Mesendoderm (in vitro differentiated cells): Measurements from ENCODE around the gene MED16.

ENCODE experiments used
- DNase-seq: peaks from one replicate; pipeline ENCODE4 v3.0.0; 2013
- H2AK5ac ChIP-seq: 2 replicates; pipeline ENCODE4 v1.6.1; 2013; ENCODE audit warnings: low read length, inconsistent platforms
- H2BK120ac ChIP-seq: 2 replicates; pipeline ENCODE4 v1.6.1; 2013; ENCODE audit warnings: low read depth, mild to moderate bottlenecking, low read length, moderate library complexity, mixed read lengths
- H2BK15ac ChIP-seq: replicated peaks from 2 replicates; pipeline ENCODE4 v1.6.1; 2013; ENCODE audit warnings: low read depth, mild to moderate bottlenecking, moderate library complexity
- H2BK5ac ChIP-seq: 2 replicates; pipeline ENCODE4 v1.6.1; 2013; ENCODE audit warnings: low read length, inconsistent platforms
- H3K18ac ChIP-seq: 2 replicates; pipeline ENCODE4 v1.6.1; 2013; ENCODE audit warnings: mild to moderate bottlenecking, low read length, mixed read lengths
- H3K23ac ChIP-seq: one replicate; pipeline ENCODE4 v1.6.1; 2013; ENCODE audit warnings: low read length
- H3K27ac ChIP-seq: 2 replicates; pipeline ENCODE4 v1.5.1; 2013; ENCODE audit warnings: low read depth, mild to moderate bottlenecking, inconsistent platforms, low read length, moderate library complexity
- H3K27me3 ChIP-seq: 2 replicates; pipeline ENCODE4 v1.6.1; 2013; ENCODE audit warnings: low read length, control low read depth, mild to moderate bottlenecking, inconsistent platforms; ENCODE audit not compliant: insufficient read depth, poor library complexity
- H3K36me3 ChIP-seq: 2 replicates; pipeline ENCODE4 v1.6.1; 2013; ENCODE audit warnings: low read length, inconsistent platforms; ENCODE audit not compliant: control insufficient read depth, insufficient read depth
- H3K4ac ChIP-seq: one replicate; pipeline ENCODE4 v1.6.1; 2013; ENCODE audit warnings: low read depth, mild to moderate bottlenecking, low read length, moderate library complexity
- H3K4me1 ChIP-seq: 2 replicates; pipeline ENCODE4 v1.6.1; 2013; ENCODE audit warnings: low read depth, low read length, inconsistent platforms; ENCODE audit not compliant: control insufficient read depth
- H3K4me2 ChIP-seq: 2 replicates; pipeline ENCODE4 v1.6.1; 2013; ENCODE audit warnings: low read length
- H3K4me3 ChIP-seq: 2 replicates; pipeline ENCODE4 v1.5.1; 2013; ENCODE audit warnings: mild to moderate bottlenecking, low read length
- H3K56ac ChIP-seq: one replicate; pipeline ENCODE4 v1.6.1; 2013; ENCODE audit warnings: low read length
- H3K79me1 ChIP-seq: 2 replicates; pipeline ENCODE4 v1.6.1; 2013; ENCODE audit warnings: low read length, inconsistent platforms
- H3K79me2 ChIP-seq: 2 replicates; pipeline ENCODE4 v1.6.1; 2013; ENCODE audit warnings: mild to moderate bottlenecking, low read length; ENCODE audit not compliant: control insufficient read depth, insufficient read depth
- H3K9ac ChIP-seq: 2 replicates; pipeline ENCODE4 v1.6.1; 2013; ENCODE audit warnings: low read length, inconsistent platforms
- H4K5ac ChIP-seq: one replicate; pipeline ENCODE4 v1.6.1; 2013; ENCODE audit warnings: low read length
- H4K8ac ChIP-seq: one replicate; pipeline ENCODE4 v1.6.1; 2013; ENCODE audit warnings: low read depth, mild to moderate bottlenecking, control low read depth, low read length, moderate library complexity
- WGBS: extraction: QIAGEN DNeasy Blood & Tissue Kit; methylation state at CpG from one replicate; pipeline ENCODE4 v1.1.7; 2013; ENCODE audit warnings: low lambda C conversion rate, missing lambda C conversion rate; ENCODE audit not compliant: insufficient coverage; ENCODE audit errors: extremely low coverage; 5-methylcytosine and 5-hydroxymethylcytosine counted together

MED16 gene

DNA sequence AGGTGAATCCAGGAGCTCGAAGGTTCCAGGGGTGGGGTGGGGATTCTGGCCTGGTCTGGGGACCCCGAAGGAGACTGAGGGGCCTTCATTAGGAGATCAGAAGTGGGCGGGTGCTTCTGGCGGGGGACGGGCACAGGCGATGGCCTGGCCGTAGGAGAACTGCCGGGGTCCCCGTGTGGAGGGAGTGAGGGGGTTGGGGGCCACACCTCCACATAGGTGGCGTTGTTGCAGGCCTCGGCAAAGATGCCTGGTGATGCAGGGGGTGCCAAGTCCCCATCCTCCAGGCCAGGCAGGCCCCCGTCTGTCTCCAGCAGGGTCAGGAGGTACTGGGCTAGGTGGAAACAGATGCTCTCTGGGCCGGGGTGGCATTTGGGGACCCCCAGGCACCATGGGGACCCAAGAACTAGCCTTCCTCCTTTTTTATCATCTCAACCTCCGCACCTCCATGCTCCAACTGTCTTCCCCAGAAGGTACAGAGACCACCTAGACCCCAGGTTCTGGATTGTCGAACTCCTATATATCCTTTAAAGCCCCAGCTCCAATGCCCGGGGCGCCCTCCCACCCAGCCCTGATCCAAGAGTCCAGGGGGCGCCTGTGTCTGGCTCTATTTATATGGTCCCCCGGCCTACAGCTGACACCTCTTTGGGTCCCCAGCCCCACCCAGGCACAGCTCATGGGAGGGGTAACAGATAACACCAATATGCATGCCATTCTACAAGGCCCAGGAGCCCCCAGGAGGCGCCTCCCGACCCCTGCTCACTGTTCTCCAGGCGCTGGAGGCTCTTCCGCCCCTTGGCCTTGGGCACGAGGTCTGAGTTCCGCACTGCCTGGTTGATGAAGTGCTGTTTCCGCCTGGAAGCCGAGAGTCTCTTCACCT lies 8.5 kb upstream of the MED16 start:
- no peak overlapping the region for H4K5ac ChIP-seq
- H2BK5ac ChIP-seq, result no peak overlapping the region
- no CpG with 5 or more reads among the region's 27 CpGs for WGBS

DNA sequence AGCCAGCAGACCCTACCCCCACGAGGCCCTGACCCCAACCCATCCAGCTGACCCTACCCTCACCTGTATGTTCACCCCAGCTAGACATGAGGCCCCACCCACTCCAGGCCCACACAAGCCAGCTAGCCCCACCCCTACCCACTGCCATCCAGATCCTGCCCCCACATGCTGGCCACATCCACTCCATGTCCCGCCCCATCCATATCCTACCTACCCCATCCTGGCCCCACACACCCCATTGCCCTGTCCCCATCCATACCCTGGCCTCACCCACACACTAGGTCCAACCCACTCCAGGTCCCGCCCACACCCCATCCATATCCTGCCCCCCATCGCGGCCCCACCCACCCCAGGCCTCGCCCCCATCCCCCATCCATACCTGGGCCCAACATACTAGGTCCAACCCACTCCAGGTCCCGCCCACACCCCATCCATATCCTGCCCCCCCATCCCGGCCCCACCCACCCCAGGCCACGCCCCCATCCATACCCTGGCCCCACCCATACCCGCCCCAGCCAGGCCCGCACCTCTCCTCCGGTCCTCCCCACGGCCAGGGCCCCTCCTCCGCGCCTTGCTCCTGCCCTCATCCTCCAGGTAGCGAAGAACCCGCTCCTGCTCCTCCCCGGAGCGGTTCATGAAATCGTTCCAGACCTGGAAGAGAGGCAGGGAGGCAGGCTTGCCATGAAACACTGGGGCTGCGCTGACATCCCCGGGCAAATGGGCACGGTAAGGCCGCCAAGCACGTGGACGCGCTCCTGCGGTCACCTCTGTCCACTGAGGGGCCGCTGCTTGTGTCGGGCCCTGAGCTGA lies 7.5 kb upstream of the MED16 start:
- Histone ChIP-seq H2BK15ac (no peak overlapping the region), H3K23ac (no peak overlapping the region), H3K79me1 (peaks cover 2% of the 10 kb centered on the region), H3K4ac (no peak overlapping the region), H3K79me2 (peaks cover 2% of the 10 kb centered on the region), H3K36me3 (no peaks in the 10 kb centered on the region), H3K56ac (no peak overlapping the region), H4K8ac (no peak overlapping the region), H3K27me3 (no peaks in the 10 kb centered on the region), H3K9ac (no peak overlapping the region), H2AK5ac (no peak overlapping the region), H2BK120ac (no peak overlapping the region), H3K18ac (no peak overlapping the region), H3K4me1 (no peaks in the 10 kb centered on the region), H4K5ac (no peak overlapping the region), H3K27ac (no peak overlapping the region), H3K4me2 (no peak overlapping the region), H2BK5ac (no peak overlapping the region), H3K4me3 (no peak overlapping the region)
- WGBS, result no CpG with 5 or more reads among the region's 30 CpGs
- DNase-seq, result peak; percentile 59

More for the DNA sequence above, 8.5 kb upstream of the MED16 start:
- Histone ChIP-seq H3K9ac (no peak overlapping the region), H2BK120ac (no peak overlapping the region), H3K79me2 (peaks cover 2% of the 10 kb centered on the region), H3K4me2 (no peak overlapping the region), H2BK15ac (no peak overlapping the region), H3K56ac (no peak overlapping the region), H3K4me1 (no peaks in the 10 kb centered on the region), H4K8ac (no peak overlapping the region), H3K18ac (no peak overlapping the region), H3K27me3 (no peaks in the 10 kb centered on the region), H3K27ac (no peak overlapping the region), H3K4ac (no peak overlapping the region), H3K23ac (no peak overlapping the region), H3K79me1 (peaks cover 2% of the 10 kb centered on the region), H2AK5ac (no peak overlapping the region), H3K4me3 (no peak overlapping the region), H3K36me3 (no peaks in the 10 kb centered on the region)
- DNase-seq, result no peak

DNA sequence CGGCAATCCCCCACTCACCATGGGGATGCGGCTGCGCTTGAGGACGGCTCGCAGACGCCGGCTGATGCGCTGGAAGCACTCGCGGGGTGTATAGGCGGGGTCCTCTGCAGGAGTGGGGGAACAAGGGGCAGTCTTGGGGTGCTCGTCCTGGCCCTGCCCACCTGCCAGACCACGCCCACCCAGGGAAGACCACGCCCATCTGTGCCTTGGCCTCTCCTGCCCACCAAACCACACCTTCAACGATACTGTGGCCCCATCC lies 7.0 kb upstream of the MED16 start:
- peaks cover 2% of the 10 kb centered on the region for H3K79me2 ChIP-seq
- peaks cover 2% of the 10 kb centered on the region for H3K79me1 ChIP-seq
- H2BK15ac ChIP-seq, result no peak overlapping the region
- no peaks in the 10 kb centered on the region for H3K4me1 ChIP-seq
- H2AK5ac ChIP-seq, result no peak overlapping the region
- H3K23ac ChIP-seq, result no peak overlapping the region
- H3K4me2 ChIP-seq, result no peak overlapping the region
- H3K4me3 ChIP-seq, result no peak overlapping the region
- H3K18ac ChIP-seq, result no peak overlapping the region
- WGBS, result no CpG with 5 or more reads among the region's 15 CpGs
- no peak overlapping the region for H3K4ac ChIP-seq
- H3K9ac ChIP-seq, result no peak overlapping the region
- no peak overlapping the region for H4K5ac ChIP-seq
- H3K36me3 ChIP-seq, result no peaks in the 10 kb centered on the region
- no peak overlapping the region for H2BK120ac ChIP-seq
- H3K27me3 ChIP-seq, result no peaks in the 10 kb centered on the region
- no peak overlapping the region for H3K27ac ChIP-seq
- DNase-seq, result no peak
- H2BK5ac ChIP-seq, result no peak overlapping the region
- no peak overlapping the region for H3K56ac ChIP-seq
- H4K8ac ChIP-seq, result no peak overlapping the region

DNA sequence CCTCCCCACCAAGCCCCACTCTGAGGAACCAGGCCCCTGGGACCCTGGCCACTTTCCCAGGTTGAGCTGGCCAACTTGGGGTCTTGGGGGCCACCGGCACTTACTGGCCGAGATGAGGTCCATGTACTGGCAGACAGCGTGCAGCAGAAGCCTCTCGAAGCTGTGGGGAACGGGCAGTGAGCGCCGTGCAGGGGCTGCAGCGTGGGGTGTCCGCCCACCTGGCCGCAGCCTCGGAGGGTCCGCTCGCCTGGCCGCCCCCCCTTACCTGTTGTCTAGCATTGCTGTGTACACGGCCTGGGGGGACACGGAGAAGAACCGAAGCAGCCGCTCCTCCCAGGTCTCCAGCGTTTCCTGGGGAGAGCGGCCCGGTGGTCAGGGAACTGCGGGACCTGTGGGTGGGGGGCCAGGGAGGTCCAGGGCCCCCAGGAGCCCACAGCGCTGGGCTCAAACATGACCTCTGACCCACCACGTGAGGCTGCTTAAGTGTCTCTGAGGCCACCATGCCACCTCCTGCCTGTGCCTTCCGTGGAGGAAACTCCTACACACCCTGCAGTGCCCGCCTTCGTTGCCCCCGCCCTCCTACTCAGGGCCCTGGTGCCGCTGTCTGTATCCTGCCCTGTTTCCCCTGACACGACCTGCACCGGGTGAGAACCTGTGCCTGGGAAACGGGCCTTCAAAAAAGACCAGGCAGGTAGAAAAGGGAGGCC lies 6.5 kb upstream of the MED16 start:
- H3K79me2 ChIP-seq, result peaks cover 2% of the 10 kb centered on the region
- no peak for DNase-seq
- no peaks in the 10 kb centered on the region for H3K27me3 ChIP-seq
- no peak overlapping the region for H4K8ac ChIP-seq
- no peak overlapping the region for H4K5ac ChIP-seq
- WGBS, result no CpG with 5 or more reads among the region's 32 CpGs
- peaks cover 2% of the 10 kb centered on the region for H3K79me1 ChIP-seq
- no peak overlapping the region for H3K4me2 ChIP-seq
- H3K4ac ChIP-seq, result no peak overlapping the region
- no peak overlapping the region for H3K9ac ChIP-seq
- H3K18ac ChIP-seq, result no peak overlapping the region
- no peak overlapping the region for H2AK5ac ChIP-seq
- no peak overlapping the region for H2BK120ac ChIP-seq
- H2BK15ac ChIP-seq, result no peak overlapping the region
- H3K4me1 ChIP-seq, result no peaks in the 10 kb centered on the region
- H2BK5ac ChIP-seq, result no peak overlapping the region
- H3K4me3 ChIP-seq, result no peak overlapping the region
- H3K36me3 ChIP-seq, result no peaks in the 10 kb centered on the region
- no peak overlapping the region for H3K27ac ChIP-seq
- no peak overlapping the region for H3K56ac ChIP-seq
- H3K23ac ChIP-seq, result no peak overlapping the region

DNA sequence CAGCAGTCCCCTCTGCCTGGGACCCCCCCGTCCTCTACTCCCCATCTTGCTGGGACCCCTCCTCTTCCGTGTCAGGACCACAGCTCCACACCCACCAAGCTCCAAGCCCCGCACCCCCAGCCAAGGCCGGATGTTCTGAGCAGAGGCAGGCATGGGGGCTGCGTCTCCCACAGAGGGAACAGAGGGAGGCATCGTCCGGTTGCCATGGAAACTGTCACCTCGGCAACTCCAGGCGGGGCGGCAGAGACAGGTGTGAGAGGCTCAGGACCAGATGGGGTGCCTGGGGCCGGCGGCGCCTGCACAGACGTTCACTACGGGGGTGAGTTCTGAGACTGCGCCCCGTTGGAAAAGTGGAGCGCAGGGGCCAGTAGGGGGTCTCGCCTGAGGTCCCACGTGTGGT lies 5.7 kb upstream of the MED16 start:
- H3K27ac ChIP-seq, result no peak overlapping the region

More for the DNA sequence above, 5.7 kb upstream of the MED16 start:
- Histone ChIP-seq H3K36me3 (no peaks in the 10 kb centered on the region), H3K4ac (no peak overlapping the region), H3K4me2 (no peak overlapping the region), H3K9ac (no peak overlapping the region), H2BK5ac (no peak overlapping the region), H2BK15ac (no peak overlapping the region), H4K8ac (no peak overlapping the region), H3K23ac (no peak overlapping the region), H3K4me1 (no peaks in the 10 kb centered on the region), H3K4me3 (no peak overlapping the region), H2BK120ac (no peak overlapping the region), H4K5ac (no peak overlapping the region), H3K79me1 (no peaks in the 10 kb centered on the region), H2AK5ac (no peak overlapping the region), H3K56ac (no peak overlapping the region), H3K18ac (no peak overlapping the region), H3K79me2 (no peaks in the 10 kb centered on the region), H3K27me3 (no peaks in the 10 kb centered on the region)
- no peak for DNase-seq
- WGBS, result no CpG with 5 or more reads among the region's 20 CpGs
